GM10266 (cell line): Measurements from ENCODE around the gene BMAL1.
"Not testable (repeated sequence)": the region's sequence is repeated elsewhere in the genome, so short reads cannot be mapped to it uniquely, and the experiment has no call there.

ENCODE experiments used
- DNase-seq: peaks from one replicate; pipeline ENCODE4 v3.0.0; 2012; ENCODE audit errors: extremely low spot score
- TF ChIP-seq, protein P1 (sequence below): IDR thresholded peaks from 2 replicates; pipeline ENCODE4 v1.5.1; 2012; ENCODE audit warnings: mild to moderate bottlenecking, low read depth; ENCODE audit not compliant: control insufficient read depth, insufficient read depth; ENCODE audit errors: missing control alignments

BMAL1 gene

DNA sequence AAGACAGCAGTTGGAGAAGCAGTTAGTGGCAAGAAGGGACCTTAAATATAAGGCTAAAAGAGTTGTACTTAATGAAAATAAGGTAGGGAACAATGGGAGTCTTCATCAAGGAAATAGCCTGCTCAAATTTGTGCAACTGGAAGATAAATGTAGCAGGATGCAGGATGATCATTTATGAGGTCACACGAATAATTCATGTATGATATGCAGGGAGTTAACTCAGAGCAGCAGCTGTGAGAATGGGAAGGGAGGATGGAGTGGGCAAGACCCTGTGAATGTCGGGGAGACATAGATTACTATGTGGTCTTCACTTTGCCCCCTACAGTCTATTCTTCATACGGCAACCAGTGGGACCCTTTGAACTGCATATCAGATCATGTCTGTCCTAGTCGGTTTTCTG is 25.2 kb upstream of the BMAL1 start:
- DNase-seq: no peak
- TF ChIP-seq, protein P1, sequence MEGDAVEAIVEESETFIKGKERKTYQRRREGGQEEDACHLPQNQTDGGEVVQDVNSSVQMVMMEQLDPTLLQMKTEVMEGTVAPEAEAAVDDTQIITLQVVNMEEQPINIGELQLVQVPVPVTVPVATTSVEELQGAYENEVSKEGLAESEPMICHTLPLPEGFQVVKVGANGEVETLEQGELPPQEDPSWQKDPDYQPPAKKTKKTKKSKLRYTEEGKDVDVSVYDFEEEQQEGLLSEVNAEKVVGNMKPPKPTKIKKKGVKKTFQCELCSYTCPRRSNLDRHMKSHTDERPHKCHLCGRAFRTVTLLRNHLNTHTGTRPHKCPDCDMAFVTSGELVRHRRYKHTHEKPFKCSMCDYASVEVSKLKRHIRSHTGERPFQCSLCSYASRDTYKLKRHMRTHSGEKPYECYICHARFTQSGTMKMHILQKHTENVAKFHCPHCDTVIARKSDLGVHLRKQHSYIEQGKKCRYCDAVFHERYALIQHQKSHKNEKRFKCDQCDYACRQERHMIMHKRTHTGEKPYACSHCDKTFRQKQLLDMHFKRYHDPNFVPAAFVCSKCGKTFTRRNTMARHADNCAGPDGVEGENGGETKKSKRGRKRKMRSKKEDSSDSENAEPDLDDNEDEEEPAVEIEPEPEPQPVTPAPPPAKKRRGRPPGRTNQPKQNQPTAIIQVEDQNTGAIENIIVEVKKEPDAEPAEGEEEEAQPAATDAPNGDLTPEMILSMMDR: no peak

GRCh38 chr11:13256216-13256615 is 21.4 kb upstream of the BMAL1 start:
- TF ChIP-seq, protein P1: no peak

DNA sequence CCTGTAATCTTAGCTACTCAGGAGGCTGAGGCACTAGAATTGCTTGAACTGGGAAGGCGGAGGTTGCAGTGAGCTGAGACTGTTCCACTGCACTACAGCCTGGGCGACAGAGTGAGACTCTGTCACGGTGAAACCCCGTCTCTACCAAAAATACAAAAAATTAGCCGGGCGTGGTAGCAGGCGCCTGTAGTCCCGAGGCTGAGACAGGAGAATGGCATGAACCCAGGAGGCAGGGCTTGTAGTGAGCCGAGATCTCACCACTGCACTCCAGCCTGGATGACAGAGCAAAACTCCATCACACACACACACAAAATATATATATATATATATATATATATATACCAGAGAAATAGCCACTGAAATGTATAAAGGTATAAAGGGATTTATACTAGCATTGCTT is 19.5 kb upstream of the BMAL1 start:
- not testable (repeated sequence) for DNase-seq

More at GRCh38 chr11:13256216-13256615, 21.4 kb upstream of the BMAL1 start:
- no peak for DNase-seq

GRCh38 chr11:13258855-13259254 is 18.7 kb upstream of the BMAL1 start:
- DNase-seq: no peak
- TF ChIP-seq, protein P1: no peak

DNA sequence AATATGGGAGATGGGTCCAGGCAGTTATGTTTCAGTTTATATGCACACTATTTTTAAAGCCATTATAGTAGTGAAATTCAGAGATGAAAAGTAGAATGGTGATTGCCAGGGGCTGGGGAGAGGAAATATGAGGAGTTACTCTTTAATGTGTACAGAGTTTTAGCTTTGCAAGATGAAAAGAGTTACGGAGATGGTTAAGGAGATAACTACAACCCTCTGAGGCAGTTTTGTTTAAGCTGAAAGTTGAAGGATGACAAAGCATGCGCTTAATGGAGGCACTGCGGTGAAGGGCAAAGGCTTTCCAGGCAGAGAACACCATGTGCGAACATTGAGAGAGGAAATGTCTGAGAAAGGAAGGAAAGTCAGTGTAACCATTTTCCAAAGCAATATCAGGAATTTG is 18.2 kb upstream of the BMAL1 start:
- DNase-seq: no peak
- TF ChIP-seq, protein P1: no peak

GRCh38 chr11:13260201-13260962 is 17.2 kb upstream of the BMAL1 start:
- TF ChIP-seq, protein P1: no peak
- DNase-seq: no peak

GRCh38 chr11:13260963-13261588 is 16.5 kb upstream of the BMAL1 start:
- TF ChIP-seq, protein P1: no peak
- no peak for DNase-seq

DNA sequence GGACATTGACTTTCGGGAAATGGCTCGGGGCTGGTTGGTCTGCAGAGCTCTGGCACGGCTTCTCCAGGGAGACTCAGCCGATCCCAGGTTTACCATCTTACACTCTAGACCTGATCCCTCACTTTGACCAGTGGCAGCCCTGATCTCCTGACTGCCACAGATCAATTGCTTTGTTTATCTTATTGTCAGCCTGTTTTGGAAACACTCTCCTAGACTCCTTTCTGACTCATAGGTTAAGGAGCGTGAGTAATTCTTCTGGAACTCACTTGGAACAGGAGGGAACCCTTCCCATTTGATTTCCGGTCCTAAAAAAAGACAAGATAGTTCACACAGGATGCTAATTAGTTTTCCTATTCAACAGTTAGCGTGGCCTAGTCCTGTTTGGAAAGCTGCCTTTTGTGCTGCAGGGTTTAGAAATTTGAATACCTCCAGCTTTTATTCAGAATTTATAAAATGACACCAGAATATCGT is 16.0 kb upstream of the BMAL1 start:
- TF ChIP-seq, protein P1: no peak
- DNase-seq: no peak
